HG03354 (cell line): ENCODE measurements around the gene ZNF341.

Source experiments
- ATAC-seq: cut with Tn5 transposase; IDR thresholded peaks from one replicate; pipeline ENCODE4 v1.9.1; 2021; ENCODE audit warnings: mild to moderate bottlenecking; ENCODE audit not compliant: unreplicated experiment, poor library complexity, severe bottlenecking

Gene ZNF341

DNA sequence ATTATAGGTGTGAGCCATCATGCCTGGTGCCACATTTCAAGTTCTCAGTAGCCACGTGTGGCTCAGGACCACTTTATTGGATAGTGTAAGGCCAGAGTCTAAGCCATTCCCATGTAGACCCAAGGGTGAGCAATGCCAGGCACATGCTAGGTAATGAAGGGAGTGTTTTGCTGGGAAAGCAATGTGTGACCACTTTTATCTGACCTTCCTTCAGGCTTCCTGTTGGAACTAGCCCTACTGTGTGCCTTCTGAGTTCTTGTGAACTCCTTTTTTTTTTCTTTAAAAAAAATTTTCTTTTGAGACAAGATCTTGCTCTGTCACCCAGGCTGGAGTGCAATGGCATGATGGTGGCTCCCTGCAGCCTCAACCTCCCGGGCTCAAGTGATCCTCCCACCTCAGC, 33.3 kb downstream of the ZNF341 start:
- ATAC-seq: no peak

GRCh38 chr20:33765592-33765991, 33.8 kb downstream of the ZNF341 start:
- ATAC-seq: no peak

DNA sequence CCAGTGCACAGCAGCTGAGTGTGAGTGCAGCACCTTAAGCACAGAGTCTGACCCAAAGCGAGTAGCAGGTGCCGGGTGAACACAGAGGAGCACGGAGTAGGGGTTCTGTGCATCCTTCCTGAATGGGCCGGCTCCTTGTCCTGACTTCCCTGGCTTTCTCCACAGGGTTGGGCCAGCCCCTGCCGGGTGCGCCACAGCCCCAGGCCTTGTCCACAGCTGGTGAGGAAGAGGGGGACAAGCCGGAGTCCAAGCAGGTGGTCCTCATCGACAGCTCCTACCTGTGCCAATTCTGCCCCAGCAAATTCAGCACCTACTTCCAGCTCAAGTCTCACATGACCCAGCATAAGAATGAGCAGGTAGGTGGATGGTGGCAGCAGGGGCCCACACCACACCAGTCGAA, 34.9 kb downstream of the ZNF341 start:
- no peak for ATAC-seq

GRCh38 chr20:33767777-33768138, 36.0 kb downstream of the ZNF341 start:
- no peak for ATAC-seq

- ATAC-seq: no peak
These were observed 37.2 kb downstream of the ZNF341 start for GRCh38 chr20:33769043-33769442.

- ATAC-seq: no peak
These were observed 38.2 kb downstream of the ZNF341 start for GRCh38 chr20:33770005-33770404.

DNA sequence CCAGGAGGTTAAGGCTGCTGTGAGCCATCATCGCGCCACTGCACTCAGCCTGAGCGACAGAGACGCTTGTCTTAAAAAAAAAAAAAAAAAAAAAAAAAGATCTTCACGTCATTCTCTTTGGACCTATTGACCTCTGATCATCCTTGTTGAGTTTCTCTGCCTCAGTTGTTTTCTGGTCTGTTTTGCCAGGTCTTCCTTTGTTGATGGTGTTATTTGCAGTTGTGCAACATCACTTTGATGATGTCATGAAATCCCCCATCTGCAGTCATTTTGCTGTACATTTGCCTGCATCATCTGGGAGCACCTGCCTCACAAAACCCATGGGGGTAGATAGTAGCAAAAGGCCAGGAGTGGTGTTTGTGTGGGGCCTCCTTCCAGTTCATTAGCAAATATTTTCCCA, 40.1 kb downstream of the ZNF341 start:
- ATAC-seq: no peak

- ATAC-seq: no peak
These were observed 40.6 kb downstream of the ZNF341 start for GRCh38 chr20:33772439-33772838.

DNA sequence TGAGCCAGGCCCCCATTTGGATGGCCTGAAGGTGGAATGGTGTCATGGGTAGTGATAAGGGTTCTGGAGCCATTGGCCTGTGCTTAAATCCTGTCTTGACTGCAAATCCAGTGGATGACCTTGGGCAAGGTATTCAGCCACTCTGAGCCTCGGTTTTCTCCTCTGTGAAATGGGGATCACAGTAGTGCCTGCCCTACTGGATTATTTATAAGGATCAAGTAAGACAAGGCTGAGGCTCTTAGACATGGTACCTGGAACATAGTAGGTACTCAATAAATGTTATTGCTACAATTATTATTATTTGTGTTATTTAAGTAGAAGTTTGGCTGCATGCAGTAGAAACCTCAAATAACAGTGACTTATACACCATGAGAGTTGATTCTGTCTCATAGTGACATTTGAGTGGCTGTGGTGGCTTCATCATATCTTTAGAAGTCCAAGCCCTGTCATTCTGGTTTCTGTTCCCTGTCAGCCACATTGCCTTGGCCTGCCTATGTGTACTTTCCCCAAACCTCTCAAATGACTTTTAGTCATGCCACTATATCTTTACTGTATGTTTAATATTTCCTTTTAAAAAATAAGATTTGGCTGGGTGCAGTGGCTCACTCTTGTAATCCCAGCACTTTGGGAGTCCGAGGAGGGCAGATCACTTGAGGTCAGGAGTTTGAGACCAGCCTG, 41.8 kb downstream of the ZNF341 start:
- ATAC-seq: no peak

GRCh38 chr20:33777816-33778215, 46.0 kb downstream of the ZNF341 start:
- ATAC-seq: no peak

DNA sequence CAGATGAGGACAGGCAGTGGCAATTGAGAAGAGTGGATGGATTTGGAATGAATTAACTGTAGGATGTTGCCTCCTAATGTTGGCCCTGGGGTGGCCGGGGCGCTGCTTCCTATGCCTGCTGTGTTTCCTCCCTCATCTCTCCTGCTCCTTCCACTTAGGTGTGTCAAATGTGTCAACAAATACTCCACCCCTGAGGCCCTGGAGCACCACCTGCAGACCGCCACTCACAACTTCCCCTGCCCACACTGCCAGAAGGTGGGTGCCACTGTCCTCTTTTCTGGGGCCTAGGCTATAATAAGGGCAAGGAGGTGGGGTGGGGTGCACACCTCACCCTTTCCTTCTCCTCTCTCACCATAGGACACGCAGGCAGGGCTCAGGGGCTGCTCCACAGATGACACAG, 49.3 kb downstream of the ZNF341 start:
- no peak for ATAC-seq

GRCh38 chr20:33781945-33782344, 50.1 kb downstream of the ZNF341 start:
- no peak for ATAC-seq

- ATAC-seq: no peak
These were observed 51.5 kb downstream of the ZNF341 start for GRCh38 chr20:33783256-33783655.

DNA sequence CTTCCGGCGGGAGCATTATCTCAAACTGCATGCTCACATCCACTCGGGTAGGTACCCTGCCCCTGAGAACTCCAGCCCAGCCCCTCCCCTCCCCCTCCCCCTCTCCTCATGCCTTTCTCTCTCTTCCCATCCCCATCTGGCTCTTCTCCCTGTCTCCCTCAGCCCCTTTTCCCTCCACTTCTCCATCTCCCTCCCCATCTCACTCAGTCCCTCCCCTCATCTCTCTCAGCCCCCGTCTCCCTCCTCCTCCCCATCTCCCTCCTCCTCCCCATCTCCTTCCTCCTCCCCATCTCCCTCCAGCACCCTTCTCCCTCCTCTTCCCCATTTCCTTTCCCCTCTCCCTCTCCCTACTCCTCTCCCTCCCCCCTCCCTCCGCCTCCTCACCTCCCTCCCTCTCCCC, 52.0 kb downstream of the ZNF341 start:
- no peak for ATAC-seq

DNA sequence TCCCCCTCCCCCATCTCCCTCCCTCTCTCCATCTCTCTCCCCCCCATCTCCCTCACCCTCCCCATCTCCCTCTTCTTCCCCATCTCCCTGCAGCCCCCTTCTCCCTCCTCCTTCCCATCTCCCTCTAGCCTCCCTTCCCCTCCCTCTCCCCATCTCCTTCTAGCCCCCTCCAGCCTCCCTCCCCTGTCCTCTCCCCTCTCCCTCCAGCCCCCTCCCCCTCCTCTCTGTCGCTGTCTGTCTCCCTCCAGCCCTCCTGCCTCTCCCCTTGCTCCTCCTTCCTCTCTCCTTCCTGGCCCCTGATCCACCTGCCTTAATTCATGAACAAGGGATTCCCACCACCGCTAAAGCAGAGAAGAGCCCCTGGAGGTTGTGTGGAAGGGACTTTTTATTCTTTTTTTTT, 52.4 kb downstream of the ZNF341 start:
- no peak for ATAC-seq

DNA sequence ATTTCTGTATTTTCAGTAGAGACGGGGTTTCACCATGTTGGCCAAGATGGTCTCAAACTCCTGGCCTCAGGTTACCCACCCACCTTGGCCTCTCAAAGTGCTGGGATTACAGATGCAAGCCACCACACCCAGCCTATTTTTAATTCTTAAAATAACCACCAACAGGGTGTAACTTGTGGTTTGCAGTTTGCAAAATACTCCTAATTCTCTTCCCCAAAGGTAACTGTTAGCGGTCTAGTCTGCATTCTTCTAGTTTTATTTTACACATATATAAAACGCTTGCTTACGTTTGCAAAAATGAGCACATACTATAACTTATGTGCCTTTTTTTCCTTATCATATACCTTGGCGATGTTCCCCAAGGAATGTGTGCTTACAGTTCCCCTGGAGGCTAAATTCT, 53.7 kb downstream of the ZNF341 start:
- no peak for ATAC-seq

- ATAC-seq: no peak
These were observed 55.6 kb downstream of the ZNF341 start for GRCh38 chr20:33787253-33787891.

GRCh38 chr20:33788351-33789049, 56.7 kb downstream of the ZNF341 start:
- ATAC-seq: no peak

DNA sequence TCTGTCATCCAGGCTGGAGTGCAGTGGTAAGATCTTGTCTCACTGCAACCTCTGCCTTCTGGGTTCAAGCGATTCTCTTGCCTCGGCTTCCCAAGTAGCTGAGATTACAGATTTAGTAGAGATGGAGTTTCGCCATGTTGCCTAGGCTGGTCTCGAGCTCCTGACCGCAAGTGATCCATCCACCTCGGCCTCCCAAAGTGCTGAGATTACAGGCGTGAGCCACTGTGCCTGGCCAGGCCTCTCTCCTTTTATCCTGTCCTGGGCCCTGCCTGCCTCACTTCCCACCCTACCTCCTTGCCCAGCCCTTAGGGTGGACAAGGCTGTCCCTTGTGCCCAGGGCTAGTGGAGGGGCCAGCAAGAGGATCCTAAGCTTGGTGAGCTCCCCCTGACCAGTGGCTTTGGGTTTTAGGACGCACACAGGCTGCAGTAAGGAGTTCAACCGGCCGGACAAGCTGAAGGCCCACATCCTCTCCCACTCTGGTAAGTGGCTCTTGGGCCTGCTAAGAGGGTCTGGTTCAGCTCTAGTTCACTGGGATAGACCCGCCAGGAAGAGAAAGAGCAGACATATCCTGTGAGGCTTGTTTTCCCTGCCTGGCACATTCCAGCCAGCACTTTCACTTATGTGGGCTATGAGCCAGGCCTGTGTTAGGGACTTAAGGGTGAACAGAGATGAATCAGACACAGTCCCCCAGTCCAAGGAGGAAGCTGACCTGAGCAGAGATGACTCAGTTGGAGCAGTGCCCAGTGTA, 57.5 kb downstream of the ZNF341 start:
- no peak for ATAC-seq

- no peak for ATAC-seq
These were observed 58.0 kb downstream of the ZNF341 start for GRCh38 chr20:33789858-33790182.

DNA sequence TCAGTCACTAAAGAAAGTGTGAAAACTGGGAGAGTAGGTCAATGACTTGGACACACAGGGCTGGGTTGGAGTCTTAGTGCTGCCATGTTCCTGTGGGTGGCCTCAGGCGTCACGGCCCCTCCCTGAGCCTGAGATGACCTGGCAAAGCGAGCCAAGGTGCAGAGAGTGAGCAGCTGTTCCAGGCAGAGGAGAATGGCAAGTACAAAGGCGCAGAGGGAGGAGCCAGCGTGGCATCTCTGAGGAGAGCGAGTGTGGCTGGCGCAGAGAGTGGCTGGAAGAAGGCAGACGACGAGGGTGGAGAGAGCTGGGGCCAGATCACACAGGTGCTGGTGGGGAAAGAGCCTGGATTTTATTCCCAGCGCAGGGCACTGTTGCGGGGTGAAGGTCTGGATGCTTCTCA, 58.8 kb downstream of the ZNF341 start:
- no peak for ATAC-seq
